AG10803 (cell line): Measurements from ENCODE around the gene WNT5A.

Source experiments
- DNase-seq: peaks from one replicate; pipeline ENCODE4 v3.0.0; 2010; ENCODE audit warnings: low read depth
- H3K4me3 ChIP-seq: 2 replicates; pipeline ENCODE4 v1.5.1; 2011; ENCODE audit warnings: mild to moderate bottlenecking, low read length, control low read depth
- CTCF ChIP-seq: conservative IDR thresholded peaks from 2 replicates; pipeline ENCODE4 v1.5.1; 2011; ENCODE audit warnings: mild to moderate bottlenecking, low read length, control low read depth, inconsistent platforms

Gene WNT5A

GRCh38 chr3:55486857-55487380, at the start of gene WNT5A:
WNT5A (minus strand) TSS chr3:55487306; CDS start chr3:55486985, 321 bp downstream.
- H3K4me3 ChIP-seq: peak within 1 kb of the TSS; percentile 98
- DNase-seq: peak; percentile 62
- no peak for TF ChIP-seq CTCF

GRCh38 chr3:55534876-55535275, 47.8 kb upstream of the WNT5A start:
- DNase-seq: no peak
- TF ChIP-seq CTCF: no peak
- H3K4me3 ChIP-seq: no peak overlapping the region

GRCh38 chr3:55532806-55533205, 45.7 kb upstream of the WNT5A start:
- H3K4me3 ChIP-seq: no peak overlapping the region
- DNase-seq: no peak
- TF ChIP-seq CTCF: no peak

- H3K4me3 ChIP-seq: no peak overlapping the region
- DNase-seq: no peak
- TF ChIP-seq CTCF: no peak
Measured at GRCh38 chr3:55531321-55531720, 44.2 kb upstream of the WNT5A start.

- no peak for TF ChIP-seq CTCF
- H3K4me3 ChIP-seq: no peak overlapping the region
- no peak for DNase-seq
Measured at GRCh38 chr3:55527361-55527760, 40.3 kb upstream of the WNT5A start.

- H3K4me3 ChIP-seq: no peak overlapping the region
- DNase-seq: no peak
- TF ChIP-seq CTCF: no peak
Measured at GRCh38 chr3:55526332-55527030, 39.4 kb upstream of the WNT5A start.

GRCh38 chr3:55525436-55525835, 38.3 kb upstream of the WNT5A start:
- no peak for TF ChIP-seq CTCF
- no peak overlapping the region for H3K4me3 ChIP-seq
- no peak for DNase-seq
